ENCODE results near the gene MORN1.

The MORN1 gene

GRCh38 chr1:2404142-2404889 is 13.0 kb upstream of the MORN1 start:
- no peak for DNase-seq

- no peak for DNase-seq
Measured at GRCh38 chr1:2403273-2403672, 11.9 kb upstream of the MORN1 start.

- DNase-seq: no peak
Measured at GRCh38 chr1:2402420-2402819, 11.1 kb upstream of the MORN1 start.

GRCh38 chr1:2400950-2401649 is 9.7 kb upstream of the MORN1 start:
- no peak for DNase-seq

- DNase-seq: no peak
Measured at GRCh38 chr1:2400576-2400909, 9.2 kb upstream of the MORN1 start.

DNA sequence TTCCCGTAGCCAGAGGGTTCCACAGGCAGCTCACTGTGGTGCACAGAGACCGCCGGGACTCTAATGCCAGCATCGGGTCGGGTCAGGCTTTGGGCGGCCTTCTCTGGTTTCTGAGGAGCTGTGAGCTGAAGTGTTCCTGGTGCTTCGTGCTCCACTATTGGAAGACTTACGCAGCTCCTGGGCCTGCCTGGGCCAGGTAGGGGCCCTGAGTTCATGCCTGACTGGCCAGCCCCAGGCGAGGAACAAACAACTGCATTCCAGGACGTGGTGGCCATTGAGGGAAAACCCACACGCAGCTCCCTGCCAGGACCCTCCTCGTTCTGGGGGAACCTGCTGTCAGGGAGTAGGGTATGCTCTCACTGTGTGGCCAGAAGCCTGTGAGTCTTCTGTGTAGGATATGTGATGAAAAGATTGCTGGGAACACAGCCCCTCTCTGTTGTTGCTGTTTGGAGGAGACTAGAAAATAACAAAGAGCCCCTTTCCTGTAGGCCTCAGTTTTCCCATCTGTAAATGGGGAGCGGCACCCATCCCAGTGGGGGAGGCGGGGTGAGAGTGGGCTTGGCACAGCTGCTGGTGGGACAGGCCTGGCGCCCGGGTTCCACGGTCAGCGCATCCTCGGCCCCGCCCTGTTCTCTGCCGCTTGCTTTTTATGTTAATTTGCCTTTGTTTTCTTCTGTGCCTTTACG is 8.7 kb upstream of the MORN1 start:
- no peak for DNase-seq

DNA sequence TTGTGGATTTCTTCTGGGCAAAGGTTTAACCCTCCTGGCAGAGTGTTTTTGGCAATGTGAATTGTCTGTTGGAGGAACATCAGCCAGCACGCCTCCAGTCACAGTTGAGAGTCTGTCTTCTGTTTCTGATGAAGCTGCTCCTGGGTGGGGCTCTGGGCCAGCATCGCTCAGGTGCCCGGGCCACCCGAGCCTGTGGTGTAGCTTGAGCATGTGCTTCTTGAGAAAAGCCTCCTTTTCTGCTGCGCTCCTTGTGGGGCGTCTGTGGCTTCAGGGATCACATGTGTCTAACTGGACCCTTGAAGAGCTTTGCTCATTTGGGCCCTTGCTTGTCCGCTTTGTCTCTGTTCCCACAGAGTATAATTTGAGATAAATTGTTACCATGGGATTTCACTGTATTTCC is 7.5 kb upstream of the MORN1 start:
- DNase-seq: no peak

- no peak for DNase-seq
Measured at GRCh38 chr1:2397007-2397679, 5.8 kb upstream of the MORN1 start.

GRCh38 chr1:2396476-2396875 is 5.1 kb upstream of the MORN1 start:
- DNase-seq: no peak

DNA sequence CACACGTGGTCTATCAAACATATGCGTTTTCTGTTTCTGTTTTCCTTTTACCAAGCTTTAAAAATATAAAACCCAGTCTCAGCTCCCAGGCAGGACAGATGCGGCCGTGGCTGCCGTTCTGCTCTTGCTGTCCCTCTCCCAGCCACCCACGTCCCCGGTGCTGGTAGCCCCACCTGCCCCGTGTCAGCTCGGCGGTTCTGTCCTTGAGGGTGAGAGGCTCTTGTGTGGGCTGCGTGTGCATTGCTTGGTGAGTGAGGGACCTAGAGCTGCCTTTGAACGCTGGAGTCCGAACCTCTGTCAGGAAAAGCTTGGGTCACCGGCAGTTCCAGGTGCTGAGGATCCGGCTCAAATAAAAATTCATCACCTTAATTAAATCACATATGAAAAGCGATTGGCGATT is 4.7 kb upstream of the MORN1 start:
- no peak for DNase-seq

GRCh38 chr1:2395245-2395644 is 3.9 kb upstream of the MORN1 start:
- no peak for DNase-seq

DNA sequence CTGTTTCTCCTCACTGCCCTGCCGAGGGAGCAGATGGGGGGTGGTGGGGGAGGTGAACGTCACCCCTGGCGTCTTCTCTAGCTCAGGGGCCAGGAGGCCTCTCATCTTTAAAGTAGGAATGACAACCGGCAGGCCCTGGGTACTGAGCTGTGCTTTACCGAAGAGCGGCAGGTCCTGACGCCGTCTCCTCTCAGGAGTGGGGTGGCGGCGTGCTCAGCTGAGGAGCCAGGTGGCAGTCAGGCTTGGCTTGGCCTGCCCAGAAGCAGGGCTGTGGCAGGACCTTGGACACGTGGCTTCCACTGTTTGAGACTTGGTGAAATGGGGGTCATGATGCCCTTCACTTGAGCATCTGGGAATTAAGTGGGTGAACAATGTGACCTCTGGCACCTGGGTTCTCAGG is 3.4 kb upstream of the MORN1 start:
- DNase-seq: no peak

- no peak for DNase-seq
Measured at GRCh38 chr1:2394220-2394619, 2.9 kb upstream of the MORN1 start.

DNA sequence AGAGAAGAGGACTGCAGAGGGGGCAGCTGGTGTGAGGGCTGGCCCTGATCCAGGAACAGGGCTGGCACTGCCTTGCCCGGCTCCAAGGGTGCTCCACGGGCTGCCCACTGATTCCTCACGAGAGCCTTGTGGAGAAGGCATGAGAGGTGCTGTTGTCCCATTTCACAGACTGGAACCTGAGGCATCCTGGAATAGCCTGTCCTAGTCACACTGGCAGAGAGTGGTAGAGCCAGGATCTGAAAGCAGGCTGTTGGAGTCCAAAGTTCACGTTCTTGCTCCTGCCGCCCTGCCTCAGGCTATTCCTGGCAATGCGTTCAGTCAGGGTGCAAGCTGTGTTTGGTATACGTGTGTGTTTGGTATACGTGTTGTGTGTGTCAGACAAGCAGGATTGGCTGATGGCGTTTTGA is 2.1 kb upstream of the MORN1 start:
- no peak for DNase-seq

DNA sequence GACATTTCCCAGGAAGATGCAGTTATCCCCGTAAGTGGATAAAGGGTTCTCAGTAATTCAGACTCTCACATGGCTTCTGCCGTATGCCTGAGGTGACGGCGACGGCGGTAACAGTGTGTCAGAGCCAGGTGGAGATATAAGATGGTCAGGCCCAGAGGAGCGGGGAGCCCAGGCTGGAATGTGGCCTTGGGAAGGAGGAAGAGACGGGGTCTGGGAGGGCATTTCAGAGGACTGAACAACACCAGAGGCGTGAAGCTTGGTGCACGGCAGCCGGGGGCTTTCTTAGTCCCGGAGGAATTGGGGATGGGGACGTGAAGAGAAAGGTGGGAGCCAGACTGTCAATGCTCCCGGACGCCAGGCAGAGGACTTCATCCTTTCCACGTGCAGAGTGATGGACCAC is 1.3 kb upstream of the MORN1 start:
- no peak for DNase-seq

DNA sequence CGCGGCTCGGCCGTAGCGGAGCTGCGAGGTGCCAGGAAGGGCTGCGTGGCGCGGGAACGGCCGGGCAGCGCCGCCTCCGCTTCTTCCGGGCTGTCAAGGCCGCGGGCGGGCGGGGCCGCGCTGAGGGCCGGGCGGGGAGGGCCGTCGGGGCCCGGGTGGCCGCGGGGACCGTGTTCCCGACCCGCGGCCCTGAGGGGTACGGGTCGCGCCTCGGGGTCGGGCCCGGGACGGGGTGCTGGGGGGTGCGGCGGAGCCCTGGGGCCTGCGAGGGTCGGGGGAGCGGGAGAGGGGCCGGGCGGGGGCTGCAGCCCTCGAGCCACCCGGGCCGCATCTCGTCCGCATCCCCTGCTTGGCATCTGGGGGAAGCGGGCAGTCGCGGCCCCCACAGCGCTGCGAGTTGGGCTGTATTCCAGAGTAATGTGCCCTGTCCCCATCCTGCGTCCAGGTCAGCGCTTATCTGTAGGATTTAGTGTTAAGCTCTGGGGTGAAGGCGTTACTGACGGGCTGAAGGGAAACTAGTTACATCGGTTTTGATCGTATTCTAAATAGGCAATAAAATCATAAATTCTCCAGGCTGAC is 666 bp upstream of the MORN1 start:
- DNase-seq: no peak

- no peak for DNase-seq
Measured at GRCh38 chr1:2389644-2390043, 1.7 kb downstream of the MORN1 start.

DNA sequence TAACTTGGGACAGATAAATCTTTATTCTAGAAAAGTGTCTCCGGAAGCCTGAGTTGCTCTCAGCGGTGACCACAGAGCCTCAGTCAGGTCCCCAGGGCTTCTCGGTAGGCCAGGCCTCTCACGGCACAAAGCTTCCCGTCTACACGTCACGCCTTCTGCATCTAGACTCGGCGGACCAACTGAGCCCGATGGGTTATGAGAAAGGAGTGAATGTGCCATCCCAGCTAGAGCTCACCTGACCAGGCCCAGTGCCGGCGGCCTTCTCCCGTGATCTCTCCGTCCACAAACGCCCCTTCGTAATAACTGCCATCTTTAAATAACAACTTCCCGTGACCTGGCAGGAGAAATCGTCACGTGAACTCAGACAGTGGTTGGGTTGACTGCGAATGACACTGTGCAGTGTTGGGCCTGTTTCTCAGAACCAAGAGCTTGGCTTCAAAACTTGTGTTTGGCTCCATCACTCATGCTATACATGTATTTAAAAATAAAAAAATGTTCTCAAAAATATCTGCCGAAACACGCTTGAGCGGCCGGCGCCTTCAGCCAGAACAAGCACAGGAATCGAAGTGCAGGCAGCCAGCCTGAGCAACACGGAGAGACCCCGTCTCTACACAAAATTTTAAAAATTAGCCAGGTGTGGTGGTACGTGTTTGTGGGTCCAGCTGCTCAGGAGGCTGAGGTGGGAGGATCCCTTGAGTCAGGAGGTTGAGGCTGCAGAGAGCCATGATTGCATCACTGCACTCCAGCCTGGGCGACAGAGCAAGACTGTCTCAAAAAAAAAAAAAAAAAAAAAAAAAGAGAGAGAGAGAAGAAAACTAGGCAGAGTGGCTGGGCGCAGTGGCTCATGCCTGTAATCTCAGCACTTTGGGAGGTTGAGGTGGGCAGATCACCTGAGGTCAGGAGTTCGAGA is 3.1 kb downstream of the MORN1 start:
- no peak for DNase-seq

DNA sequence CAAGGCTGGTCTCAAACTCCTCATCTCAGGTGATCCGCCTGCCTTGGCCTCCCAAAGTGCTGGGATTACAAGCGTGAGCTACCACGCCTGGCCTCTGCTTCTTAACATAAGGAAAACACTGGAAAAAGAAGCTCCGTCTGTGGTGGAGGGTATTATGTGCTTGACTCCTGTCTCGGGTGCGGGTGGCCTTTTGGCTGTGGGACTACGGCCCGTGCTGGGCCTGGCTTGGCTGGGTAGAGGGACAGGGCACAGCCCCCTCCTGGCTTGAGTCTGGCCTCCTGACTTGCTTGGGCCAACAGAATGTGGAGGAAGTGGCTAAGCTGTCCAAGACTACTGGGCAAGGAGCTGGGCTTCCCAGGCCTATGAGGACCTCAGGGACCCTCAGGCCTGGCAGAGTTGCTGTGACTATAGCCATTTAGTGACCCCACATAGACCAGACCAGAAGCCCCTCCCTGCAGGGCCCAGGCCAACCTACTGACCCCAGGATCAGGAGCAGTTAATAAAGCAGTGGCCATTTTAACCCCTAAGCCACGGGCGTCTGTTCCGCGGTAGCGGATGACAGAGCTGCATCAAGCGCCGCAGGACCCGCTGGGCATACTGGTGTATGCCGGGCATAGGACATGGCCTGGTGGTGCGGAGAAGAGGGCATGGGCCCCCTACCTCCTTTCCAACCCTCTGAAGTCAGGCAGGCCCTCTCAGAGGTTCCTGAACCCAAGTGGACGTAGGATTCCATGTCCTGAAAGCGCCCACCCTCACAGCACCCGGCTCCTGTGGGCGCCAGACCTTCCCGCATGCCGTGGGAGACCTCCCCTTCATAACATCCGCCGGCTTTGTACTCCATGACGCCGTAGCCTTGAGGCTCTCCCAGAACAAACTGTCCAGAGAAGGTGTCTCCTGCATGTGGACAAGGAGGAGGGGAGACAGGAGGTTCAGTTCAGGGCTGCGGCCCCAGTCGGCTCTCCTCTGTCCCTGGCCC is 4.4 kb downstream of the MORN1 start:
- DNase-seq: no peak

GRCh38 chr1:2385606-2386280 is 5.6 kb downstream of the MORN1 start:
- no peak for DNase-seq
